Natural killer cell treated with Interleukin-12 subunit alpha and Interleukin-12 subunit beta and Interleukin-15 and Interleukin-18, amount 100 ng/mL, for 72 hours (primary cell): Measurements from ENCODE around the gene RPS16. TPM values are rescaled to one million over a fixed set of nuclear protein-coding genes. Genes with fewer than 3 reads are reported as not detected.
A peak's percentile ranks its signal among the peaks of the same experiment; 100 is the strongest.

Source experiments
- ATAC-seq, 2 donors: fragments of 150-1000 bp; cut with Tn5 transposase in 1 of 2; sonication (Bioruptor Pico), chemical (Tn5 transposase) in 1 of 2; 2 replicates each; pipeline ENCODE4 v1.10.0; 2021
- DNase-seq: peaks from one replicate; pipeline ENCODE4 v3.0.0; 2022; ENCODE audit warnings: low spot score
- H3K27ac Mint-ChIP-seq, 2 donors: 1 replicate in 1 of 2; 2 replicates in 1 of 2; pipeline ENCODE4 v1.8.0; 2022; ENCODE audit warnings: mixed read lengths in 2 of 2, mild to moderate bottlenecking in 1 of 2, moderate library complexity in 1 of 2
- H3K27me3 Mint-ChIP-seq, 2 donors: 1 replicate in 1 of 2; 2 replicates in 1 of 2; pipeline ENCODE4 v1.8.0; 2022; ENCODE audit warnings: mixed read lengths in 2 of 2
- H3K36me3 Mint-ChIP-seq: one replicate; pipeline ENCODE4 v1.8.0; 2022; ENCODE audit warnings: mixed read lengths
- H3K4me1 Mint-ChIP-seq, 2 donors: 1 replicate in 1 of 2; 2 replicates in 1 of 2; pipeline ENCODE4 v1.8.0; 2022; ENCODE audit warnings: low read depth in 2 of 2, mixed read lengths in 2 of 2, mild to moderate bottlenecking in 1 of 2
- H3K4me3 Mint-ChIP-seq: one replicate; pipeline ENCODE4 v1.8.0; 2022; ENCODE audit warnings: mixed read lengths
- H3K9me3 Mint-ChIP-seq: 2 replicates; pipeline ENCODE4 v1.8.0; 2022; ENCODE audit warnings: mixed read lengths
- total RNA-seq, 2 donors: library from RNA; stranded (reverse); gene quantifications; one replicate each; pipeline ENCODE4 v1.2.3, GENCODE V29; 2022

Gene RPS16
- total RNA-seq, 2 donors from 2014 or later, result 1,544 to 1,854 TPM

DNA sequence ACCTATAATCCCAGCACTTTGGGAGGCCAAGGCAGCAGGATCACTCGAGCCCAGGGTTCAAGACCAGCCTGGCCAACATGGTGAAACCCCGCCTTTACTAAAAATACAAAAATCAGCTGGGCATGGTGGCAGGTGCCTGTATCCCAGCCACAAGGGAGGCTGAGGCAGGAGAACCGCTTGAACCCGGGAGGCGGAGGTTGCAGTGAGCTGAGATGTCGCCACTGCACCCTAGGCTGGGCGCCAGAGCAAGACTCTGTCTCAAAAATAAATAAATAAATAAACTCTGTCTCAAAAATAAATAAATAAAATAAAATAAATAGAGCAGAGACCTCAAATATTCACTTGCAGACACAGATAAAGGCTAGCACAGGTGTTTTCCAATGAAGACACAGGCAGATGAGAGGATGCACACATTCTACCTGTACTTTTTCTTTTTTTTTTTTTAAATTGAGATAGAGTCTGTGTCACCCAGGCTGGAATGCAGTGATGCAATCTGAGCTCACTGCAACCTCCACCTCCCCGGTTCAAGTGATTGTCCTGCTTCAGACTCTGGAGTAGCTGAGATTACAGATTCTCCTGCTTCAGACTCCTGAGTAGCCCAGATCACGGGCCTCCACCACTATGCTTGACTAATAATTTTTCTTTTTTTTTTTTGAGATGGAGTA lies 2.7 kb upstream of the RPS16 start:
- H3K27me3 Mint-ChIP-seq, result no peaks in the 10 kb centered on the region
- H3K4me3 Mint-ChIP-seq, result no peak overlapping the region
- H3K4me1 Mint-ChIP-seq, result peaks cover 33 to 39% of the 10 kb centered on the region in 2 donors
- H3K9me3 Mint-ChIP-seq, result no peaks in the 10 kb centered on the region
- no peak overlapping the region for H3K27ac Mint-ChIP-seq
- DNase-seq (no peak), ATAC-seq (no peak)
- peaks cover 15% of the 10 kb centered on the region for H3K36me3 Mint-ChIP-seq

DNA sequence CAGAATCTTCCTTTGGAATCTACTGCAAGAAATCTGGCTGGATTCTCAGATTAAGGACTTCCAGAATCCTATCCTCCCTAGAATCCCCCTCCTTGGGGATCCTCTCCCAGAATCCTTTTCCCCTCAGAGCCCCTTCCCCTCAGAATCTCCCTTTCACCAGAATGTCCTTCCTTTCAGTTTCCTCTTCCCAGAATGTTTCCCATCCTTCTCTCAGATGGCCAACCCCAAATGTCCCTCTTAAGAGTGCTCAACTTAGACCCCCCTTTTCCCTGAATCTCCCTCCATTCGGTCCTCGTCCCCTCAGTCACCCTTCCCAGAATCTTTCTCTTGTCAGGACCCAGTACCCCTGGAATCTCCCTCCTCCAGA lies 584 bp upstream of the RPS16 start:
- H3K27ac Mint-ChIP-seq, result peak overlapping the region; percentile 99
- ATAC-seq (no peak), DNase-seq (no peak)
- H3K9me3 Mint-ChIP-seq, result no peaks in the 10 kb centered on the region
- peaks cover 37 to 45% of the 10 kb centered on the region in 2 donors for H3K4me1 Mint-ChIP-seq
- peak overlapping the region; percentile 100 for H3K4me3 Mint-ChIP-seq
- peaks cover 20% of the 10 kb centered on the region for H3K36me3 Mint-ChIP-seq
- no peaks in the 10 kb centered on the region for H3K27me3 Mint-ChIP-seq

DNA sequence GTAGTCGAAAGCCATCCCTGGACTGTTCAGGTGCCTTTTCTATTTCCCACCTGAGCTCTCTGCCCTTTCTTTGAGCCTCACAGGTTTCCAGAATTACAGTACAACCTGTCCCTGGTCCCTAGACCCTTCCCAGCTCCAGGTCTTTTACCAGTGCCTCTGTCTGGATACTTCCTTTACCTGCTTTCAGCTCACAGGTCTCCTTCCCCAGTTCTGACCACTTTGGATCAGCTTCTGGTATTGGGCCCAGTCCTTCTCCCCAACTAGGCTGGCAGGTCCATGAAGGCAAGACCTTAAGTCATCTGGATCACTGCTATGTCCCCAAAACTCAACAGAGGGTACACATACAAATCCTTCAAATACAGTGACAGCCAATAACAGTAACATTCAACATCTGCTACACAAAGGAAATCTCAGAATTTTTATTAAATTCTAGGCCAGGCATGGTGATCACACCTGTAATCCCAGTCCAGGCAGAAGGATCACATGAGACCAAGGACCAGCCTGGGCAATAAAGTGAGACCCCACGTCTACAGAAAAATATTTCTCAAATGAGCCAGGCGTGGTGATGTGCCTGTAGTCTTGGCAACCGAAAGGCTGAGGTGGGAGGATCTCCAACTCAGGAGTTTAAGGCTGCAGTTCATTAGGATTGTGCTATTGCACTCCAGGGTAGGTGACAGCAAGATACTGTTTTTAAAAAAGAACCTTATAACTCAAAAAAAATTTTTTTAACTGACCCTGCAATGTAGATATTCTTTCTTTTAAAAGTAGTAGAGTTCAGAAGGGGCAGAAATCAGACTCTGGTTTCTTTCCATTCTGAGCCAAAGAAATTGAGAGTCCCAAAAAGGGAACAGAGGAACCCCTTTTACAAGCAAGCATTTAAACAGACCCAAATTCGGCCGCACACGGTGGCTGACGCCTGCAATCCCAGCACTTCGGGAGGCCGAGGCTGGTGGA lies 1.3 kb downstream of the RPS16 start:
- no peaks in the 10 kb centered on the region for H3K27me3 Mint-ChIP-seq
- H3K36me3 Mint-ChIP-seq, result peaks cover 20% of the 10 kb centered on the region
- no peaks in the 10 kb centered on the region for H3K9me3 Mint-ChIP-seq
- H3K4me1 Mint-ChIP-seq, result peaks cover 31 to 49% of the 10 kb centered on the region in 2 donors
- H3K27ac Mint-ChIP-seq, result peak overlapping the region; percentile 99
- H3K4me3 Mint-ChIP-seq, result peak overlapping the region; percentile 100
- ATAC-seq, result no peak
- DNase-seq, result no peak

DNA sequence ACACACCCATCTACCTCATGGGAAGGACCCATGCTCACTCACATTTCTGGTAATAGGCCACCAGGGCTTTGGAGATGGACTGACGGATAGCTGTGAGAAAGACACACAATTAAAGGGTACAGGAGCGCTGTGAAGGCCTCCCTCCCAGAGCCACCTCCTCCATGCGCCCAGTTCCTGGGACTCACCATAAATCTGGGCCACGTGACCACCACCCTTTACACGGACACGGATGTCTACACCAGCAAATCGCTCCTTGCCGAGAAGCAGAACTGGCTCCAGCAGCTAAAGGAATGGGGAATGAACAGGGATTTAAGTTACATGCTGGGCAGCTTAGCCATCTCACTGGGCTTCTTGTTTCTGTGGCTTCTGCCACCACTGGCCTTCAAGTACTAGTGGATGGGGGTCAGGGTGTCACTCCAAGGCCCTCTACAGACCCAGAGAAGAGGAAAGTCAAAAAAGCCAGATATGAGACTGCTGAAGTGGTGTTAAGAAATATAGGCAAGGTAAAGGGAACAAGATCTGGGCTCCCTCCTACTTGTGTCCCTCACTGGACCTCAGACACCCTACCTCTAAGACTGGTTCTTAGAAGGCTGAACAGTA lies 2.2 kb downstream of the RPS16 start:
- DNase-seq (no peak), ATAC-seq (no peak)
- peak overlapping the region; percentile 100 for H3K4me3 Mint-ChIP-seq
- H3K27ac Mint-ChIP-seq, result peak overlapping the region; percentile 99
- peaks cover 20% of the 10 kb centered on the region for H3K36me3 Mint-ChIP-seq
- peaks cover 31 to 49% of the 10 kb centered on the region in 2 donors for H3K4me1 Mint-ChIP-seq
- H3K9me3 Mint-ChIP-seq, result no peaks in the 10 kb centered on the region
- H3K27me3 Mint-ChIP-seq, result no peaks in the 10 kb centered on the region

DNA sequence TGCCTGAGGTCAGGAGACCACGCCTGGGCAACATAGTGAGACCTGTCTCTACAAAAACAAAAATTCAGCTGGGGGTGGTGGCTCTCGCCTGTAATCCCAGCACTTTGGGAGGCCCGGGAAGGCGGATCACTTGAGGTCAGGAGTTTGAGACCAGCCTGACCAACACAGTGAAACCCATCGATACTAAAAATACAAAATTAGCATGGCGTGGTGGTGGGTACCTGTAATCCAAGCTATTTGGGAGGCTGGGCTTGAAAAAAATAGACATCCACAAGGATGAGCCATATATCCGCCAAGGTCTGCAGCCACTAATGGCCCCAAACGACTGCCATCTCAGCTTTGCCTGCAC lies 3.1 kb downstream of the RPS16 start:
- no peak for ATAC-seq
- Mint-ChIP-seq H3K9me3 (no peaks in the 10 kb centered on the region), H3K4me3 (peak overlapping the region; percentile 100), H3K4me1 (peaks cover 31 to 49% of the 10 kb centered on the region in 2 donors), H3K27ac (peak overlapping the region in 1 of 2 donors; percentile 99), H3K27me3 (no peaks in the 10 kb centered on the region), H3K36me3 (peaks cover 20% of the 10 kb centered on the region)
- DNase-seq, result no peak

DNA sequence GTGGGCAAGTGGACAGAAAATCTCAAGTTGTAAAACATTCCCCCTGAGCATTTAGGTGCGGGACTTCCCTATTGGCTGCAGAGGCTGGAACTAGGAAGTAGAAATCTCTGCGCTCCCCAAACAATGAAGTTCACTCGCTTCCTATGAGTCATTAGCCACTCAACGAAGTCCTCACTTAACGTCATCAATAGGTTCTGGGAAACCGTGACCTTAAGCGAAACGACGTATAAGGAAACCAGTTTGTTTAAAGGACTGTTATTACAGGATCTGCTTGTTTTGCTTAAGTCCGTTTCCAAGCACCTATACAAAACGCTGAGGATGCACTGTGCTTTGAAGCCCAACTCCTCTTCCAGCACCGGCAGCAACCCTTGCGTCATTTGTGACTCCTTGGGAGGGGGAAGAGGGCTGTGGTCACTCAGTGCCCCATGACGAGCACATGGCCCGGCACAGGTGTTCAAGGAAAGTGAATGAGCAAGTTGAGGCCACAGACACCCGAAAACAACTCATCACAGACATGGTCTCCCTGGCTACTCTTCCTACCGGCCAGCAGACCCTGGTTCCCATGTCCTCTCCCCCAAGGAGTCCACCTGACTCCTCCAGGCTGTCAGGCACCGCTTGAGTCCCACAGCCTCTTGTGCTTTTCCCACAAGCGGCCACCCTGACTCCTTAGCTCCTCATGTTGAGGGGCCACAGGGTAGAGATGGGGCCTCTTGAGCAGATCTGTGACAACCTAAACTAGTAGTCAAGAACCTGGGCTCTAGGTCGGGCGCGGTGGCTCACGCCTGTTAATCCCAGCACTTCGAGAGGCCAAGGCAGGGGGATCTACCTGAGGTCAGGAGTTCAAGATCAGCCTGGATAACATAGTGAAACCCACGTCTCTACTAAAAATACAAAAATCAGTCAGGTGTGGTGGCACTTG lies 4.8 kb downstream of the RPS16 start:
- DNase-seq (no peak), ATAC-seq (peak; percentile 64 to 80)
- H3K27me3 Mint-ChIP-seq, result no peaks in the 10 kb centered on the region
- peak overlapping the region in 1 of 2 donors; percentile 99 for H3K27ac Mint-ChIP-seq
- peaks cover 20 to 40% of the 10 kb centered on the region in 2 donors for H3K4me1 Mint-ChIP-seq
- peaks cover 20% of the 10 kb centered on the region for H3K36me3 Mint-ChIP-seq
- peak overlapping the region; percentile 58 for H3K4me3 Mint-ChIP-seq
- H3K9me3 Mint-ChIP-seq, result no peaks in the 10 kb centered on the region

DNA sequence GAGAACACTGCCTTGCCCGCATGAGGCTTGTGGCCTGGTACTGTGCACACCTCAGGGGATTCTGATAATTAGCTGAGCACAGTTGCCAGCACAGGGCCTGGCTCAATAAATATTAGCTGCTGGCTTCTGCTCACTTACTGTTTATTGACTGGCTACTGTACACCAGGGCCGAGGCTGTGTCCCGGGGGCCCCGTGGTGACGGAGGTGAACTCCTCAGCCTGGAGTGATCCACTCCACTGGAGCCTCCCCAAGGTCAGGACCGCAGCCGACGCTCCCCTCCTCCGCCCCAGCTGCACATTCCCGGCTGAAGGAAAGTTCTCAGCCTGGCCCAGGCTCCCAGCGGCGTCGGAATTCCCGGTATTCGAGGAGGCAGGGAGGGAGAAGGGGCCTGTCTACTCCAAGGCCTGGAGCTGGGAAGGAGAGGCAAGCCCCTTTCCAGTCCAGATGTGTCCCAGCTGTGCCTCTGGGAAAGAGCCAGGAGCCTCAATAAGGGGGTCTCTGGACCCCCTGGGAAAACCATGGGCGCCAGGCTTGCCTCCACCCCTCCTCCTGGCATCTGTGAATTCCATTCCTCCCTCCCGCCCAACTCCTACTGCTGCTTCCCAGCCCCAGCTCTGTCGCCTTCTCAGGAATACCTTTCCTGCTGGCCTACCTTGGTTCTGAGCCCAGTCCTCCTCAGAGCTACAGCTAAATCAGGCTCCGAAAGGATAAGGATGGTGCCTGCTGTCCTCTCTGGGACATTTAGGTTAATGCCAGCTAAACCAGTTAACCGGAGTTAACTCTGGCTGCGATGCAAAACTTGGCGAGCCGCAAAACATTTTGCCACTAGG lies 7.3 kb downstream of the RPS16 start:
- Mint-ChIP-seq H3K4me3 (no peak overlapping the region), H3K36me3 (peaks cover 6% of the 10 kb centered on the region), H3K27ac (no peak overlapping the region), H3K27me3 (no peaks in the 10 kb centered on the region), H3K4me1 (peaks cover 8 to 27% of the 10 kb centered on the region in 2 donors), H3K9me3 (no peaks in the 10 kb centered on the region)
- ATAC-seq, result no peak
- no peak for DNase-seq

DNA sequence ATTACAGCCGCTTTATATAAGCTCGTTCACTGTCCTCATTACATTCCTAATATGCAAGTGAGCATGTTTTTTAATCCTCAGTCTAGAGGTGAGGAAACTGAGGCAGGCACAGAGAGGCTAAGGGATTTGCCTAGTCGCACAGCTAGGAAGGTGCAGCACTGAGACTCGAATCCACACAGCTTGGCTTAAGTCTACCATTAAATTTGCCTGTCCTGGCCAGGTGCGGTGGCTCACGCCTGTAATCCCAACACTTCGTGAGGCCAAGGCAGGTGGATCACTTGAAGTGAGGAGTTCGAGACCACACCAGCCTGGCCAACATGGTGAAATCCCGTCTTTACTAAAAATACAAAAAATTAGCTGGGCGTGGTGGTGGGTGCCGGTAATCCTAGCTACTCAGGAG lies 8.0 kb downstream of the RPS16 start:
- Mint-ChIP-seq H3K4me1 (peaks cover 3 to 20% of the 10 kb centered on the region in 2 donors), H3K9me3 (no peaks in the 10 kb centered on the region), H3K27me3 (no peaks in the 10 kb centered on the region), H3K27ac (no peak overlapping the region), H3K36me3 (no peaks in the 10 kb centered on the region), H3K4me3 (no peak overlapping the region)
- no peak for ATAC-seq
- no peak for DNase-seq

DNA sequence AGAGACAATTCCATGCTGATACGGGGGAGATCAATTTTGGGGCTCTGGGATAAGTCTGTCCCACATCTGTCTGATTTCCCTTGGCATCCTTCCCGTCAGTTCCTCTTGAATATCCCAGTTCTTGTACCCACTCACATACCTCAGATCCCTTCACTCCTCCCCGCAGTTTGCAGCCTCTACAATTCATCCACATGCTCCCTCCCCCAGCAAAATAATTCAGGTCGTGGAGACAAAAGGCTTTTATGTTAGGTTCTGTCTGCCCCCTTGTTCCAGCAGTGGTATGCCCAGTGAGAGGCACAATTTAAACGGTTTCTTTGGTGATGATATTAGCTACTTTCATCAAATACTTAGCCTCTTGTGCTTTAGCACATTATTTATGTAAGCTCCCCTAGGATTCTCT lies 9.6 kb downstream of the RPS16 start:
- no peak for DNase-seq
- H3K27me3 Mint-ChIP-seq, result no peaks in the 10 kb centered on the region
- no peak overlapping the region for H3K4me3 Mint-ChIP-seq
- no peak for ATAC-seq
- H3K27ac Mint-ChIP-seq, result no peak overlapping the region
- H3K4me1 Mint-ChIP-seq, result peaks cover 3 to 20% of the 10 kb centered on the region in 2 donors
- H3K36me3 Mint-ChIP-seq, result no peaks in the 10 kb centered on the region
- H3K9me3 Mint-ChIP-seq, result no peaks in the 10 kb centered on the region

DNA sequence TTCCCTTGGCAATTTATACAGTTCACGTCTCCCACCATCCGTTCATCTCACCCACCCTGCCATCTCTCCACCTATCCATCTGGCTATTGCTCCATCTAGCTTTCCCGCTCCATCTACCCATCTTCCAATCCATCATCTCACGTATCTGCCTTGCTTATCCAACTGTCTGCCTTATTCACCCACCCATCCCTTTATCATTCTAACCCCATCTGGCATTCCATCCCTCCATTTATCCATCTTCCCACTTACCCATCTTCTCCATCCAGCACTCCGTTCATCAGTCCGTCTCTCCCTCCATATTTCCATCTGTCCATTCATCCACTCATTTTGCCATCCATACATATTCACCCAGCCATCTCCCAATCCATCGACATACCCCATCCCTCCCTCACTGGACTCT lies 10.0 kb downstream of the RPS16 start:
- H3K27ac Mint-ChIP-seq, result no peak overlapping the region
- no peak overlapping the region for H3K4me3 Mint-ChIP-seq
- no peaks in the 10 kb centered on the region for H3K9me3 Mint-ChIP-seq
- peaks cover 3 to 16% of the 10 kb centered on the region in 2 donors for H3K4me1 Mint-ChIP-seq
- no peaks in the 10 kb centered on the region for H3K27me3 Mint-ChIP-seq
- DNase-seq (no peak), ATAC-seq (no peak)
- H3K36me3 Mint-ChIP-seq, result no peaks in the 10 kb centered on the region

DNA sequence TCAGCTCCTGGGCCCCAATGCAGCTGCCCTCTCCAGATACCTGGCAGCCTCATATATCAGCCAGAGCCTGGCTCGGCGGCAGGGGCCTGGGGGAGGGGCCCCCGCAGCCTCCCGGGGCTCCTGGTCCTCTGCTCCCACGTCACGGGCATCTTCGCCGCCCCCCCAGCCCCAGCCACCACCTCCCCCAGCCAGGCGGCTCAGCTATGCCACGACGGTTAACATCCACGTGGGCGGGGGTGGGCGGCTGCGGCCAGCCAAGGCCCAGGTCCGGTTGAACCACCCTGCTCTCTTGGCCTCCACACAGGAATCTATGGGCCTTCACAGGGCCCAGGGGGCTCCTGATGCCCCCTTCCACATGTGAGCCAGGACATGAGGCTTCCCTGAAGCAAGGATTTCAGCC lies 10.8 kb downstream of the RPS16 start:
- Mint-ChIP-seq H3K4me1 (peaks cover 3 to 11% of the 10 kb centered on the region in 2 donors), H3K4me3 (no peak overlapping the region), H3K36me3 (no peaks in the 10 kb centered on the region), H3K9me3 (no peaks in the 10 kb centered on the region), H3K27me3 (no peaks in the 10 kb centered on the region), H3K27ac (no peak overlapping the region)
- DNase-seq, result no peak
- ATAC-seq, result no peak

DNA sequence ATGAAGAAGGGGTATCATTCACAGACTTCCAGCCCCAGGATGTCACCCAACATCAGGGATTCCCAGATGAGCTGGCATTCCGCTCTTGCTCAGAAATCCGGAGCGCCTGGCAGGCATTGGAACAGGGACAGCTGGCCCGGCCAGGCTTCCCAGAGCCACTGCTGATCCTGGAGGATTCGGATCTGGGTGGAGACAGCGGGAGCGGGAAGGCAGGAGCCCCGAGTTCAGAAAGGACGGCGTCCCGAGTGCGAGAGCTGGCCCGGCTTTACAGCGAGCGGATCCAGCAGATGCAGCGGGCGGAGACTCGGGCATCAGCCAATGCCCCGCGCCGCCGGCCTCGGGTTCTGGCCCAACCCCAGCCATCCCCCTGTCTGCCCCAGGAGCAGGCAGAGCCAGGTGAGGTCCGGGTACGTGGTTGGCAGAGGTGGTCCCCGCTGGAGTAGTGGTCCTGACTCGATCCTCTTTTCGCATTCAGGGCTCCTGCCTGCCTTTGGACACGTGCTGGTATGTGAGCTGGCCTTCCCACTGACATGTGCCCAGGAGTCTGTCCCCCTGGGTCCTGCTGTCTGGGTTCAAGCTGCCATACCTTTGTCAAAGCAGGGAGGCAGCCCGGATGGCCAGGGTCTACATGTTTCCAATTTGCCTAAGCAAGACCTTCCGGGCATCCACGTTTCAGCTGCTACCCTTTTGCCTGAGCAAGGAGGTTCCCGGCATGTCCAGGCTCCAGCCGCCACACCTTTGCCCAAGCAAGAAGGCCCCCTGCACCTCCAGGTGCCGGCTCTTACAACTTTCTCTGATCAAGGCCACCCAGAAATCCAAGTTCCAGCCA lies 12.3 kb downstream of the RPS16 start:
- no peak for ATAC-seq
- H3K36me3 Mint-ChIP-seq, result no peaks in the 10 kb centered on the region
- peaks cover 3 to 11% of the 10 kb centered on the region in 2 donors for H3K4me1 Mint-ChIP-seq
- no peak overlapping the region for H3K4me3 Mint-ChIP-seq
- no peak overlapping the region for H3K27ac Mint-ChIP-seq
- no peaks in the 10 kb centered on the region for H3K9me3 Mint-ChIP-seq
- no peaks in the 10 kb centered on the region for H3K27me3 Mint-ChIP-seq
- no peak for DNase-seq
